CD8-positive, alpha-beta memory T cell (primary cell): ENCODE measurements around the gene SSTR5. TPM values are rescaled to one million over a fixed set of nuclear protein-coding genes. Genes with fewer than 3 reads are reported as not detected.
"Not testable (repeated sequence)": the region's sequence is repeated elsewhere in the genome, so short reads cannot be mapped to it uniquely, and the experiment has no call there.

Experiments used
- CTCF ChIA-PET: fragments of 350-600 bp; sonication (Branson Sonifier 250); formaldehyde crosslinking; loops from one replicate; lab custom pipeline; 2021; ENCODE audit warnings: antibody characterized with exemption; lab: Charles Lee
- POLR2A ChIA-PET: fragments of 350-600 bp; sonication (Branson Sonifier 250); formaldehyde crosslinking; loops from one replicate; lab custom pipeline; 2021; ENCODE audit warnings: antibody characterized with exemption; lab: Charles Lee
- DNase-seq, 5 donors: peaks; one replicate each; pipeline versions ENCODE4 v3.0.0 to v3.0.0-alpha.2; 2020 to 2022; ENCODE audit warnings: mixed read lengths in 1 of 5
- H3K27ac ChIP-seq: one replicate; pipeline ENCODE4 v1.7.0; 2013; ENCODE audit warnings: low read depth, mild to moderate bottlenecking, low read length, moderate library complexity
- H3K27me3 ChIP-seq: 2 replicates; pipeline ENCODE4 v1.7.0; 2013; ENCODE audit warnings: low read length, mild to moderate bottlenecking; ENCODE audit not compliant: insufficient read depth, poor library complexity, severe bottlenecking
- H3K36me3 ChIP-seq: 2 replicates; pipeline ENCODE4 v1.7.0; 2013; ENCODE audit warnings: mild to moderate bottlenecking, low read length, moderate library complexity; ENCODE audit not compliant: insufficient read depth
- H3K4me1 ChIP-seq: 2 replicates; pipeline ENCODE4 v1.7.0; 2013; ENCODE audit warnings: mild to moderate bottlenecking, low read length, moderate library complexity; ENCODE audit not compliant: insufficient read depth
- H3K4me3 ChIP-seq: 2 replicates; pipeline ENCODE4 v1.7.0; 2013; ENCODE audit warnings: mild to moderate bottlenecking, low read length
- H3K9me3 ChIP-seq: 2 replicates; pipeline ENCODE4 v1.7.0; 2013; ENCODE audit warnings: mild to moderate bottlenecking, low read length
- H3K27ac Mint-ChIP-seq, 8 donors: one replicate each; pipeline ENCODE4 v1.8.0; 2020 to 2021; ENCODE audit warnings: mixed read lengths in 8 of 8, mild to moderate bottlenecking in 6 of 8, inconsistent platforms in 3 of 8, moderate library complexity in 3 of 8
- H3K27me3 Mint-ChIP-seq, 2 donors: one replicate each; pipeline ENCODE4 v1.8.0; 2020 to 2021; ENCODE audit warnings: mixed read lengths in 2 of 2, mild to moderate bottlenecking in 1 of 2, moderate library complexity in 1 of 2
- H3K36me3 Mint-ChIP-seq, 3 donors: one replicate each; pipeline ENCODE4 v1.8.0; 2020 to 2021; ENCODE audit warnings: mixed read lengths in 3 of 3, inconsistent platforms in 1 of 3, mild to moderate bottlenecking in 1 of 3
- H3K4me1 Mint-ChIP-seq, 3 donors: one replicate each; pipeline ENCODE4 v1.8.0; 2020 to 2021; ENCODE audit warnings: mixed read lengths in 3 of 3, inconsistent platforms in 1 of 3, mild to moderate bottlenecking in 1 of 3
- H3K4me3 Mint-ChIP-seq, 7 donors: one replicate each; pipeline ENCODE4 v1.8.0; 2020 to 2021; ENCODE audit warnings: mixed read lengths in 7 of 7, mild to moderate bottlenecking in 6 of 7, moderate library complexity in 4 of 7, inconsistent platforms in 2 of 7
- H3K9me3 Mint-ChIP-seq, 5 donors: one replicate each; pipeline ENCODE4 v1.8.0; 2020 to 2022; ENCODE audit warnings: mixed read lengths in 5 of 5, mild to moderate bottlenecking in 3 of 5, moderate library complexity in 2 of 5, inconsistent platforms in 1 of 5
- polyA plus RNA-seq: library from polyadenylated mRNA; unstranded; fragments of 300-500 nt; fragmentation: Illumina TruSeq; gene quantifications from one replicate; pipeline ENCODE4 v1.2.3, GENCODE V29; 2021
- total RNA-seq, 2 experiments: library from RNA; stranded (reverse); gene quantifications; one replicate each; pipeline ENCODE4 v1.2.3, GENCODE V29; 2021

The SSTR5 gene
- total RNA-seq (not detected), polyA plus RNA-seq (not detected)

DNA sequence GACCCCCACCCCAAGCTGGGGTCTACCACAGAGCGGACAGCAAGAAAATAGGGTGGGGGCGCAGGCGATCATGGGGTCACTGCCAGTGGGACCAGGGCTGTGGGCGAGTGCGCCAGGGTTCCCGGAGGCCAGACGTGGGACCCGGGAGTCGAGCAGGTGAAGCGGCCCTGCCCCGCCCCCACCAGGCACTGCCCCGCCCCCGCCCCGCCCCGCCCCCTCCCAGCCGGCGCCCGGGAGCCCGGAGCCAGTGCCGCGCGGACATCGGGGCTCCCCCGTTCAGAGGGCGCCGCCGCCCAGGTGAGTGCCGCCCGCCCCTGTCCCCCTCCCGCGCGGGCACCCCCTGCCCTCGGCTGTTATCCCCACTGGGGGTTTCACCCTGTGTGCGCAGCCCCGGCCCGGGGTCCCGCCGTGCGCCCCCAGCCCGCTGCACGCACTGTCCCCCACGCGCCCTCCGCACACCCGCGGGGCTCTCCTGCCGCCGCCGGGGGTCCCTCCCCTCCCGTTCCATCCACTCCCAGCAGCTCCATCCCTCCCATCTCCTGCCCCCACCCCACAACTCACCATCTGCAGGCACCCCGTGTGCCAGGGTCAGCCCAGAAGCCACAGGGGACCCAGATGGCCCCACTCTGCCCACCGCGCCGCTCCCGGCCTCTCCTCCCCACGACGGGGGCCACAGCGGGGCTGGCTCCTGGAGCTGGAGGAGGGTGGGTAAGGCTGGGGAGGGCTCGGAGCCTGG lies at the start of gene SSTR5:
Gene SSTR5, plus strand, starts transcription at position 222 of the 736 bp plus-strand sequence. CDS start 6,122 bp downstream, outside the sequence.
- ChIA-PET CTCF (no interaction called here), POLR2A (no interaction called here)
- Histone ChIP-seq H3K4me1 (no peaks in the 10 kb centered on the region), H3K9me3 (no peaks in the 10 kb centered on the region), H3K27me3 (peaks cover 4% of the 10 kb centered on the region), H3K4me3 (no peak within 1 kb of the TSS), H3K36me3 (no peaks in the 10 kb centered on the region), H3K27ac (no peak within 1 kb of the TSS)
- no peaks in the 10 kb centered on the region for H3K9me3 Mint-ChIP-seq
- H3K36me3 Mint-ChIP-seq, result no peaks in the 10 kb centered on the region
- no peaks in the 10 kb centered on the region for H3K4me1 Mint-ChIP-seq
- no peak within 1 kb of the TSS for H3K27ac Mint-ChIP-seq
- no peak for DNase-seq
- H3K27me3 Mint-ChIP-seq, result peaks cover 6 to 20% of the 10 kb centered on the region in 2 donors
- no peak within 1 kb of the TSS for H3K4me3 Mint-ChIP-seq

- no peaks in the 10 kb centered on the region for H3K9me3 ChIP-seq
- Mint-ChIP-seq H3K36me3 (no peaks in the 10 kb centered on the region), H3K4me3 (no peak overlapping the region)
These were observed 48.4 kb upstream of the SSTR5 start for GRCh38 chr16:1024138-1024537.

DNA sequence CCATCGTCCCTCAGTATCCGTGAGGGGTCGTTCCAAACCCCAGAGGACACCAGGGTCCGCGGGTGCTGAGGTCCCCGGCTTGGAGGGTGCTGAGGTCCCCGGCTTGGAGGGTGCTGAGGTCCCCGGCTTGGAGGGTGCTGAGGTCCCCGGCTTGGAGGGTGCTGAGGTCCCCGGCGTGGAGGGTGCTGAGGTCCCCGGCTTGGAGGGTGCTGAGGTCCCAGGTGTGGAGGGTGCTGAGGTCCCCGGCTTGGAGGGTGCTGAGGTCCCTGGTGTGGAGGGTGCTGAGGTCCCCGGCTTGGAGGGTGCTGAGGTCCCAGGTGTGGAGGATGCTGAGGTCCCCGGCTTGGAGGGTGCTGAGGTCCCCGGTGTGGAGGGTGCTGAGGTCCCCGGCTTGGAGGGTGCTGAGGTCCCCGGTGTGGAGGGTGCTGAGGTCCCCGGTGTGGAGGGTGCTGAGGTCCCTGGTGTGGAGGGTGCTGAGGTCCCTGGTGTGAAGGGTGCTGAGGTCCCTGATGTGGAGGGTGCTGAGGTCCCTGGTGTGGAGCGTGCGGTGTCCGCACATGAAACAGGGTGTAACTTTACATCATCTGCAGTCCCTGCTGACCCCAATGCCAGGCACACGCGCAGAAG lies 47.3 kb upstream of the SSTR5 start:
- H3K9me3 ChIP-seq, DNase-seq, CTCF ChIA-PET, H3K4me3 ChIP-seq, H3K4me1 Mint-ChIP-seq, H3K27me3 ChIP-seq, POLR2A ChIA-PET, H3K27me3 Mint-ChIP-seq, H3K36me3 Mint-ChIP-seq, H3K27ac ChIP-seq, H3K9me3 Mint-ChIP-seq, H3K36me3 ChIP-seq, H3K27ac Mint-ChIP-seq, H3K4me1 ChIP-seq, H3K4me3 Mint-ChIP-seq: not testable (repeated sequence)

More at GRCh38 chr16:1024138-1024537, 48.4 kb upstream of the SSTR5 start:
- H3K27ac ChIP-seq, result no peak overlapping the region
- ChIA-PET POLR2A (no interaction called here), CTCF (no interaction called here)
- no peaks in the 10 kb centered on the region for H3K9me3 Mint-ChIP-seq
- no peak overlapping the region for H3K4me3 ChIP-seq
- H3K4me1 ChIP-seq, result no peaks in the 10 kb centered on the region
- no peak overlapping the region for H3K27ac Mint-ChIP-seq
- no peaks in the 10 kb centered on the region for H3K36me3 ChIP-seq
- no peaks in the 10 kb centered on the region for H3K27me3 ChIP-seq
- DNase-seq, result no peak
- H3K27me3 Mint-ChIP-seq, result peaks cover 3 to 5% of the 10 kb centered on the region in 2 donors
- peaks cover 0 to 3% (median 0%) of the 10 kb centered on the region in 3 donors for H3K4me1 Mint-ChIP-seq

GRCh38 chr16:1026057-1026783 lies 46.3 kb upstream of the SSTR5 start:
- CTCF ChIA-PET, result no interaction called here
- H3K4me3 Mint-ChIP-seq, result no peak overlapping the region
- H3K36me3 Mint-ChIP-seq, result no peaks in the 10 kb centered on the region

DNA sequence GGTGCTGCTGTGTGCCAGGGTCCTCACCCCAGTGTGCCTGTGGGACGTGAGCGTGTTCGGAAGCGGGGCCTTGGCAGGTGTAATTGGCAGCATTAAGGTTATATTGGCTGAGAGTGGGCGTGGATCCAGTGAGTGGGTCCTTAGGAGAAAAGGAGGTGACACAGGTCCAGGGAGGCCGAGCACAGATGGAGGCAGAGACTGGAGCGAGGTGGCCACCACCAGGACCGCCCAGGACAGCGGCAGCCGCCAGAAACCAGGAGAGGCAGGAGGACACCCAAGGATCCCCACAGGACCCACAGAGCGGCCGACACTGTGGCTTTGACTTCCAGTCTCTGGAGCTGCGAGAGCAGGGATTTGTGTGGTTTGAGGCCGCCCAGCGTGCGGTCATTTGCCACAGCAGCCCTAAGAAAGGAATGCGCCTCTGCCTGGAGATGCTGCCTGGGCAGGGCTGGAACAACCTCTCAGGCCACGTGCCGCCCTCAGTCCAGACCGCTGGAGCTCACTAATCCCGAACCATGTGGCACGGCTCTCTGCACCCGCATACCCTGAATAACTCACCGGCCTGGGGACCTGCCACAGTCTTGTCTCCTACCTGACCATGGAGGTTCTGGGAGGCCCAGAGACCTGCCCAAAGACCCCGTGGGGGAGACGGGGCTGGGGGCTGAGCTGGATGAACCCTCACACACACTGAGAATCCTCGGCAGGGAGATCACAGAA lies 45.6 kb upstream of the SSTR5 start:
- Mint-ChIP-seq H3K27ac (peak overlapping the region in 1 of 8 donors; percentile 50), H3K36me3 (no peaks in the 10 kb centered on the region), H3K4me1 (peaks cover 0 to 3% (median 0%) of the 10 kb centered on the region in 3 donors), H3K9me3 (no peaks in the 10 kb centered on the region), H3K27me3 (peaks cover 4 to 8% of the 10 kb centered on the region in 2 donors), H3K4me3 (no peak overlapping the region)
- no peak for DNase-seq
- Histone ChIP-seq H3K27ac (no peak overlapping the region), H3K36me3 (no peaks in the 10 kb centered on the region), H3K4me3 (no peak overlapping the region), H3K4me1 (no peaks in the 10 kb centered on the region), H3K9me3 (no peaks in the 10 kb centered on the region), H3K27me3 (no peaks in the 10 kb centered on the region)
- CTCF ChIA-PET, result no interaction called here
- POLR2A ChIA-PET, result no interaction called here

More at GRCh38 chr16:1026057-1026783, 46.3 kb upstream of the SSTR5 start:
- DNase-seq, result no peak
- H3K9me3 ChIP-seq, result no peaks in the 10 kb centered on the region
- H3K27ac Mint-ChIP-seq, result no peak overlapping the region
- no peaks in the 10 kb centered on the region for H3K9me3 Mint-ChIP-seq
- H3K27ac ChIP-seq, result no peak overlapping the region
- no peak overlapping the region for H3K4me3 ChIP-seq
- H3K27me3 ChIP-seq, result no peaks in the 10 kb centered on the region
- peaks cover 0 to 3% (median 0%) of the 10 kb centered on the region in 3 donors for H3K4me1 Mint-ChIP-seq
- H3K27me3 Mint-ChIP-seq, result peaks cover 4 to 8% of the 10 kb centered on the region in 2 donors
- no peaks in the 10 kb centered on the region for H3K36me3 ChIP-seq
- POLR2A ChIA-PET, result no interaction called here
- H3K4me1 ChIP-seq, result no peaks in the 10 kb centered on the region

DNA sequence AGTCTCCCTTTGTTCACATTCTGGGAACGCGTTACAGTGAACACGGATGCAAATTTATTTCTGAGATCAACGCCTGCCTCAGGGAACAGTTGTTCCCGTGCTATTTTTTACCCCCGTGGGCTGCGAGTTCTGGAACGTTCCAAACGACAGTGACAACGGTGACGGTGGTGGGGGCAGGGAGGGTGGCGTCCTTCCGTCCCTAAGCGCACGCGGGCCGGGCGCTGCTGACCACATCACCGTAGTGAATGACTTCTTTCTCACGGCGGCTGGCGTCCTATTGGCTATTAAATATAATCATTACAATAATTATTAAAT lies 45.1 kb upstream of the SSTR5 start:
- CTCF ChIA-PET, result no interaction called here
- H3K27me3 ChIP-seq, result no peaks in the 10 kb centered on the region
- Mint-ChIP-seq H3K9me3 (no peaks in the 10 kb centered on the region), H3K36me3 (no peaks in the 10 kb centered on the region), H3K4me3 (no peak overlapping the region), H3K27ac (no peak overlapping the region), H3K4me1 (peaks cover 0 to 3% (median 0%) of the 10 kb centered on the region in 3 donors), H3K27me3 (peaks cover 4 to 8% of the 10 kb centered on the region in 2 donors)
- H3K36me3 ChIP-seq, result no peaks in the 10 kb centered on the region
- POLR2A ChIA-PET, result no interaction called here
- H3K4me1 ChIP-seq, result no peaks in the 10 kb centered on the region
- no peak overlapping the region for H3K27ac ChIP-seq
- no peak for DNase-seq
- H3K4me3 ChIP-seq, result no peak overlapping the region
- H3K9me3 ChIP-seq, result no peaks in the 10 kb centered on the region

GRCh38 chr16:1028056-1028455 lies 44.5 kb upstream of the SSTR5 start:
- DNase-seq, result no peak
- Mint-ChIP-seq H3K36me3 (no peaks in the 10 kb centered on the region), H3K4me3 (no peak overlapping the region), H3K4me1 (peaks cover 0 to 3% (median 0%) of the 10 kb centered on the region in 3 donors), H3K9me3 (no peaks in the 10 kb centered on the region), H3K27me3 (peaks cover 4 to 8% of the 10 kb centered on the region in 2 donors), H3K27ac (no peak overlapping the region)
- Histone ChIP-seq H3K9me3 (no peaks in the 10 kb centered on the region), H3K36me3 (no peaks in the 10 kb centered on the region), H3K27ac (no peak overlapping the region), H3K4me3 (no peak overlapping the region), H3K4me1 (no peaks in the 10 kb centered on the region), H3K27me3 (no peaks in the 10 kb centered on the region)
- CTCF ChIA-PET, result no interaction called here
- POLR2A ChIA-PET, result no interaction called here
